Posterior vena cava (tissue), 2 donors: ENCODE data around the gene PEPD. TPM values are rescaled to one million over a fixed set of nuclear protein-coding genes. Genes with fewer than 3 reads are reported as not detected.
"Not testable (repeated sequence)": the region's sequence is repeated elsewhere in the genome, so short reads cannot be mapped to it uniquely, and the experiment has no call there.

ENCODE experiments used
- DNase-seq: peaks from one replicate; pipeline ENCODE4 v3.0.0-alpha.2; 2020; ENCODE audit warnings: low spot score
- intact Hi-C, 2 donors: fragments of 100-400 bp; cut with DNase I; formaldehyde crosslinking; loops; one replicate each; pipeline versions ENCODE4 v1.14.1 to v1.14.2; 2022 to 2023
- total RNA-seq, 2 donors: library from RNA; stranded (reverse); fragmentation: NEBNext Ultra II Directional; extraction: Animal tissue kit (Norgen Biotek cat#: 25700); gene quantifications; one replicate each; pipeline ENCODE4 v1.2.1, GENCODE V29; 2021
- donor health status: DM: yes; HTN: yes; CAD: no.
- donor health status: DM: yes; HTN: yes; CAD: no.

Gene PEPD
- total RNA-seq, 2 donors from 2014 or later, result 63.5 to 70.6 TPM

GRCh38 chr19:33486936-33487811, 34.4 kb downstream of the PEPD start:
- intact Hi-C loops, result no loop called here
- peak; percentile 72 for DNase-seq

DNA sequence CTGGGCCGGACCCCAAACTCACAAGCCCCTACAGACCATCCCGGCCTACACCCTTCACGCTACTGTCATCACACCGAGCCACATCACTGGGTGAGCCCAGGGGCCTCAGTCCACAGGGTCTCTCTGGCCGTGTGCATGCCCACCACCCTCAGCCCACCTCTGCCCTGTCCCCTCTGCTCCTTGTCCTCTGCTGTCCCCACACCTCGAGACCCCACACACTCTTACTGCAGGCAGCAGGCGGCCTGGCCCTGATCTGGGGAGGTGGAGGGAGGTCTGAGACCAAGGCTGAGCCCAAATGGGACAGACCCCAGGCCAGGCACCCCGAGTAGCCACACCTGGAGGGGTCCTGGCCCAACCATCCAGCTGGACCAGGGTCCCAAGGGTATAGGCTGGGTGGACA, 35.2 kb downstream of the PEPD start:
- DNase-seq, result peak; percentile 56
- intact Hi-C loops, result no loop called here

GRCh38 chr19:33484226-33484774, 37.3 kb downstream of the PEPD start:
- DNase-seq, result peak; percentile 61
- intact Hi-C loops, result no loop called here

DNA sequence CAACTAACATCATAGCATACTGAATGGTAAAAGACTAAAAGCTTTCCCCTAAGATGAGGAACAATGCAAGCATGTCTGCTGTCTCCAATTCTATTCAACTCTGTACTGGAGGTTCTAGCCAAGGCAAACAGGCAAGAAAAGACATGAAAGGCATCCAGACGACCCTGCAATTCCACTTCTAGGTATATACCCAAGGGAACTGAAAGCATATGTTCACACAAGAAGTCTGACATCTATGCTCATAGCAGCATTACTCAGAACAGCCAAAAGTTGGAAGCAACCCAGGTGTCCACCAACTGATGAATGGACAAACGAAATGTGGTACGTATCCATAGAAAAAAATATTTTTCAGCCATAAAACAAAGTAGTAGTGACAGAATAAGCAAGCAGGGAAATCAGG, 39.1 kb downstream of the PEPD start:
- no peak for DNase-seq
- intact Hi-C loops, result no loop called here

DNA sequence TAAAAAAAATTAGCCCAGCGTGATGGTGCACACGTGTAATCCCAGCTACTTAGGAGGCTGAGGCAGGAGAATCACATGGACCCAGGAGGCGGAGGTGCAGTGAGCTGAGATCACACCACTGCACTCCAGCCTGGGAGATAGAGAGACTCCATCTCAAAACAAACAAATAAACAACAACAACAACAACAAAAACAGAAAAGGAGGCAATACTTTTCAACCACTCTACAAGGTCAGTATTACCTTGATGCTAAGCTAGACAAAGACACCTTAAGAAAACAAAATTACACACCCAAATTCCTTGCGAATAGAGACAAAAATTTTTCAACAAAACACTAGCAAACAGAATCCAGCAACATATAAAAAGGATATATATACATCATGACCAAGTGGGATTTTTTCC, 39.7 kb downstream of the PEPD start:
- DNase-seq, result no peak
- intact Hi-C loops, result no loop called here

GRCh38 chr19:33479570-33479969, 42.0 kb downstream of the PEPD start:
- intact Hi-C loops, DNase-seq: not testable (repeated sequence)

- DNase-seq, result no peak
- intact Hi-C loops, result no loop called here
Observed at GRCh38 chr19:33477781-33478180, 43.8 kb downstream of the PEPD start.

DNA sequence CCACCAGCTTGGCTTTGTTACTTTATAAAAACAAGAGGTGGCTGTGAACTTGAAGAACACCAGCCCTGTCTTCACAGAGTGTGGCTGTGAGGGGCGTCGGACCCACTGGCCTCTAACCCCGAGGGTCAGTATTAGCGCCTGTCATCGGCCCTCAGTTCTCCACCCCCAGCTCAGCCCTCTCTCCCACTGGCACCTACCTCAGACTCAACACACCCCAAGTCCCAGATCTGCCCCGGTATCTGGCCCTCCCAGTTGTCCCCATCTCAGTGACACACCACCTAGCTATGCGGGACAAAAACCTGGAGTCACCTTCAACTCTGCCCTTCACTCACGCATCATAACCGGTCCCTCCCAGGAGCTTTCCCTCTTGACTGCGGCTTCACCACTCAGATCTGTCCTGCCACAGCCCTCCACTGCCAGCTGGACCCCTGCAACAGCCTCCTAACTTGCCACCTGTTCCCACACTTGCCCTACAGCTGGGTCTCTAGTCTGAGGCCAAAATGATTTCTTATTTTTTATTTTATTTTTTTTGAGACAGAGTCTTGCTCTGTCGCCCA, 45.4 kb downstream of the PEPD start:
- intact Hi-C loops, result no loop called here

GRCh38 chr19:33473653-33474305, 47.8 kb downstream of the PEPD start:
- peak; percentile 71 for DNase-seq
- intact Hi-C loops, result no loop called here

More for the DNA sequence above, 45.4 kb downstream of the PEPD start:
- peak; percentile 55 for DNase-seq

DNA sequence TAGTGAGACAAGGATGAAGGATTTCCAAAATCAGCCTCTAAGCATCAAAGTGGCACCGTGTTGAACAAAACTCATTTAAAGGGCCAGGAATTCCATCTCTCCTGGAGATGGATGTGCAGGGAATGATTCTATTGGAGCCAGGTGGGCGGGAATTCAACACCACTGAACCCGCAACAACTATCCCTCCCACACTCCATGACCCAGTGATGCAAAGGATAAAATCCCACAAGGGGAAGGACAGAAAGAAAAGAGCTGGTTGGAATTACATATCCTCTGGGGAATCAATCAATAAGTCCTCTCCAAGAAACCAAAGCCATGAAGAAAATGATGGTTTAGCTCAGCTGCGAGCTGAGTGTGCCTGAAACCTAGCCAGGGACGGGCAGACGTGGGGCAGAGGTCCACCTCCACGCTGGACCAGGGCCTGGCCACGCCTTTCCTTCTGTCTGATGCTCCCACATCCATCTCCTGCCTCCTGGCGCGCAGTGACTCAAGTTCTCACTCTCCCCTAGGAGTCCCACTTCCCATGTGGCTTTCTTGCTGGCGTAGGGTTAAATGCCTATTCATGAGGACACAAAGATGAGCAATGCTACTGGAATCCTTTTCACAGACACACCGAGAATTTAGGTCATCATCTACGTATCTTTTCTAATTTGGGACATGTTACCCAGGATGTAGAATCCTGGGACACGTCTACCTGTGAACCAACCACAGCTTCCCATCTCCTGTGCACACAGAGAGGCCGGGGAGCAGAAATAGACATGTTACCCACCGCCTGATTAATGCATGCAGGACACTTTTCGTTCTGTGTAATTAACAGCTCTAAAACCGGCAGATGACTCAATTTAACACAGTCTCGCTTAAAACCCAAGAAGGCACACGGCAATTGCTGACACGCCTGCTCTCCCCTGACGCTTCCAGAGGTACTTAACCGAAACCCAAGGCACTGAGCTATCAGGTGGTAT, 48.6 kb downstream of the PEPD start:
- peak; percentile 59 for DNase-seq
- intact Hi-C loops, result no loop called here

DNA sequence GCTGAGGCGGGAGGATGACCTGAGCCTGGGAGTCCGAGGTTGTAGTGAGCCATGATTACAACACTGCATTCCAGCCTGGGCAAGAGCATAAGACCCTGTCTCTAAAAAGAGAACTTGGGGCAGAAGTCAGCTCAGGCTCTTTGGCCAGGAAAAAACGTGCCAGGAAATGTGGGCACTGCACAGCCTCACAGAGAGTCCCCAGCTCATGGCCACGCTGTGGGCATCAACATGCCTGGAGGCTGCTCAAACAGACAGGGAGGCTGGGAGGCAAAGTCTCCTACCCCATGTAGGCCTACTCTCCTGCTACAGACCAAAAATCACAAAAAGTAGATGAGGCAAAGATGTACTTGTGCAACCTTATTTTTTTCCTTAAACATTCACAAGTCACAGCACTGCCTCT, 49.4 kb downstream of the PEPD start:
- DNase-seq, result no peak
- intact Hi-C loops, result no loop called here

DNA sequence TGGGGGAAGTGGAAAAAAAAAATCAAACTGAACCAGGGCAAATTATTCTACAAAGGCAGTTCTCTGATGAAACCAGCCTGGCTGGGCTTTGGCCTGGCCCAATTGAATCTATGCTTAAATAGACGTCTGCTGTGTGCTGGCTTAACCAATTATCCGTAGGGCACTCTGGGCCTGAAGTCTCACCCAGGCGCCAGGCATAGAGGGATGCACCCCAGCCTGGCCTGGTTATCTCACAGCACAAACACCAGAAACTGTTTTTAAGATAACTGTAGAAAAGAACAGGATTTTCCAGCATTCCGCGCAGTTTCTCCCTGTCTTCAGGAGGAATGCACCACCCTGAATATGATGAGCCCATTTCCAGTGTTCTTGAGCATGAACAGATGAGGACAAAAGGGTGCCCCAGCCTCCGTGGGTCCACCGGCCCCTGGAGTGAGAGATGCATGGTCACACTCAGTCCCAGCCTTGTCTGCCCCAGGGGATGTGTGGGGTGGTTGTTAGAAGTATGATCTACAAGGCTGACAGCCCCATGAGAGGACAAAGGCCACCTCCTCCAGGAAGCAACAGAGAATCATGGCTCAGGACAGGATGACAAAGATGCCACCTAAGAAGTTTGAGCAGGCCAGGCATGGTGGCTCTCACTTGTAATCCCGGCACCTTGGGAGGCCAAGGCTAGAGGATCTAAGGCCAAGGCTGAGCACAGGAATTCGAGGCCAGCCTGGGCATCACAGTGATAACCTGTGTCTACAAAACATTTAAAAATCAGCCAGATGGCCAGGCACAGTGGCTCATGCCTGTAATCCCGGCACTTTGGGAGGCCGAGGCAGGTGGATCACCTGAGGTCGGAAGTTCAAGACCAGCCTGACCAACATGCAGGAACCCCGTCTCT, 50.2 kb downstream of the PEPD start:
- DNase-seq, result peak; percentile 54

GRCh38 chr19:33470686-33471085, 50.9 kb downstream of the PEPD start:
- peak; percentile 44 for DNase-seq
- intact Hi-C loops, result no loop called here

More for the DNA sequence above, 50.2 kb downstream of the PEPD start:
- intact Hi-C loops, result no loop called here

DNA sequence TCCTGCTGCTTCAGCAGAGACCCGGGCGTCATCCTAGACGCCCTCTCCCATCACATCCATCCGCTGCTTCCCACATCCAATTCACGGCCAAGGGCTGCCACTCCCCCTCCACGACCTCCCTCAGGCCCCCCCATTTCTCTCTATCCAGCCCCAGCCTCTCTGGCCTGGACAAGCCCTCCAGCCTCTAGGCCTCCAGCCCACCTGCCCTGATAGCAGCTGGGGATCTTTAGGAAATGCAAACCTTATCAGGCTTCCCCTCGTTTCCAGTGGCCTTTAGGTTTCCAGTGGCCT, 51.6 kb downstream of the PEPD start:
- peak; percentile 66 for DNase-seq
- intact Hi-C loops, result no loop called here

- intact Hi-C loops, result no loop called here
- peak; percentile 56 for DNase-seq
Observed at GRCh38 chr19:33469171-33470039, 52.2 kb downstream of the PEPD start.

GRCh38 chr19:33468361-33469170, 53.0 kb downstream of the PEPD start:
- DNase-seq, result peak; percentile 77
- intact Hi-C loops, result no loop called here
